CD14-positive monocyte (primary cell): Measurements from ENCODE around the gene TSGA10IP. TPM values are rescaled to one million over a fixed set of nuclear protein-coding genes. Genes with fewer than 3 reads are reported as not detected.
A peak's percentile ranks its signal among the peaks of the same experiment; 100 is the strongest.

Experiments used
- DNase-seq, 3 donors: peaks; one replicate each; pipeline ENCODE4 v3.0.0-alpha.2; 2011 to 2022
- H2AFZ ChIP-seq: 2 replicates; pipeline ENCODE4 v1.6.0; 2012; ENCODE audit warnings: mild to moderate bottlenecking, low read depth, low read length, inconsistent platforms; ENCODE audit not compliant: insufficient read depth, poor library complexity, severe bottlenecking
- H3K27ac ChIP-seq, 2 donors: 1 replicate in 1 of 2; 2 replicates in 1 of 2; pipeline ENCODE4 v1.5.1; 2012 to 2013; ENCODE audit warnings: low read length in 2 of 2, control low read depth in 1 of 2, inconsistent platforms in 1 of 2, low read depth in 1 of 2, mild to moderate bottlenecking in 1 of 2
- H3K27me3 ChIP-seq, 2 donors: one replicate each; pipeline versions ENCODE4 v1.6.0 to v1.6.1; 2011 to 2013; ENCODE audit warnings: low read length in 2 of 2; ENCODE audit not compliant: control insufficient read depth in 2 of 2, insufficient read depth in 2 of 2
- H3K36me3 ChIP-seq, 2 donors: replicated peaks in 1 of 2; 1 replicate in 1 of 2; 2 replicates in 1 of 2; pipeline versions ENCODE4 v1.5.1 to v1.6.1; 2012 to 2013; ENCODE audit warnings: low read length in 2 of 2, control low read depth in 1 of 2, inconsistent platforms in 1 of 2, mild to moderate bottlenecking in 1 of 2; ENCODE audit not compliant: insufficient read depth in 2 of 2, control insufficient read depth in 1 of 2
- H3K4me1 ChIP-seq, 2 donors: 1 replicate in 1 of 2; 2 replicates in 1 of 2; pipeline versions ENCODE4 v1.5.1 to v1.6.1; 2012 to 2013; ENCODE audit warnings: low read length in 2 of 2, control low read depth in 1 of 2, inconsistent platforms in 1 of 2, mild to moderate bottlenecking in 1 of 2, moderate library complexity in 1 of 2; ENCODE audit not compliant: insufficient read depth in 2 of 2, control insufficient read depth in 1 of 2
- H3K4me2 ChIP-seq: replicated peaks from 2 replicates; pipeline ENCODE3; 2012; ENCODE audit warnings: low read length, moderate library complexity, mild to moderate bottlenecking; ENCODE audit not compliant: poor library complexity, severe bottlenecking; ENCODE audit errors: extremely low read depth
- H3K4me3 ChIP-seq, 3 experiments: fragments of 200-600 bp in 1 of 3; sonication (generic) in 1 of 3; replicated peaks in 1 of 3; 1 replicate in 2 of 3; 2 replicates in 1 of 3; pipeline ENCODE4 v1.5.1; 2011 to 2013; ENCODE audit warnings: low read length in 3 of 3, mild to moderate bottlenecking in 3 of 3, control low read depth in 2 of 3, low read depth in 2 of 3, inconsistent platforms in 1 of 3, moderate library complexity in 1 of 3
- H3K79me2 ChIP-seq: 2 replicates; pipeline ENCODE4 v1.6.0; 2012; ENCODE audit warnings: mild to moderate bottlenecking, control low read depth, inconsistent platforms, low read length, moderate library complexity; ENCODE audit not compliant: insufficient read depth
- H3K9ac ChIP-seq: 2 replicates; pipeline ENCODE4 v1.6.0; 2017; ENCODE audit warnings: low read length, mild to moderate bottlenecking; ENCODE audit not compliant: insufficient read depth, poor library complexity, severe bottlenecking
- H3K9me3 ChIP-seq, 2 donors: replicated peaks in 1 of 2; 1 replicate in 1 of 2; 2 replicates in 1 of 2; pipeline versions ENCODE4 v1.5.1 to v1.6.1; 2012 to 2013; ENCODE audit warnings: low read length in 2 of 2, control low read depth in 1 of 2; ENCODE audit not compliant: control insufficient read depth in 1 of 2, insufficient read depth in 1 of 2
- H4K20me1 ChIP-seq: 2 replicates; pipeline ENCODE4 v1.6.0; 2012; ENCODE audit warnings: mild to moderate bottlenecking, low read length, control low read depth, moderate library complexity; ENCODE audit not compliant: insufficient read depth
- H3K27ac Mint-ChIP-seq, 7 donors: one replicate each; pipeline ENCODE4 v1.8.0; 2020; ENCODE audit warnings: mild to moderate bottlenecking in 7 of 7, mixed read lengths in 7 of 7, moderate library complexity in 6 of 7, inconsistent platforms in 2 of 7
- H3K27me3 Mint-ChIP-seq, 3 donors: one replicate each; pipeline ENCODE4 v1.8.0; 2021 to 2022; ENCODE audit warnings: low read depth in 3 of 3, mild to moderate bottlenecking in 3 of 3, mixed read lengths in 3 of 3, moderate library complexity in 3 of 3, inconsistent platforms in 1 of 3
- H3K36me3 Mint-ChIP-seq, 2 donors: one replicate each; pipeline ENCODE4 v1.8.0; 2020; ENCODE audit warnings: mixed read lengths in 2 of 2, inconsistent platforms in 1 of 2, mild to moderate bottlenecking in 1 of 2
- H3K4me1 Mint-ChIP-seq: one replicate; pipeline ENCODE4 v1.8.0; 2020; ENCODE audit warnings: mild to moderate bottlenecking, mixed read lengths
- H3K4me3 Mint-ChIP-seq, 2 donors: one replicate each; pipeline ENCODE4 v1.8.0; 2020; ENCODE audit warnings: mild to moderate bottlenecking in 2 of 2, mixed read lengths in 2 of 2, moderate library complexity in 1 of 2
- H3K9me3 Mint-ChIP-seq, 7 donors: one replicate each; pipeline ENCODE4 v1.8.0; 2020 to 2022; ENCODE audit warnings: mixed read lengths in 7 of 7, mild to moderate bottlenecking in 6 of 7, moderate library complexity in 6 of 7, inconsistent platforms in 2 of 7
- CTCF ChIP-seq: fragments of 200-600 bp; IDR thresholded peaks from one replicate; pipeline ENCODE4 v1.8.0; 2022; ENCODE audit warnings: antibody characterized with exemption, mild to moderate bottlenecking
- WGBS: methylation state at CpG from one replicate; pipeline ENCODE4 v1.1.5; 2013; ENCODE audit warnings: missing lambda C conversion rate; ENCODE audit not compliant: insufficient coverage; 5-methylcytosine and 5-hydroxymethylcytosine counted together
- intact Hi-C, 2 donors: fragments of 100-400 bp; cut with micrococcal nuclease; formaldehyde crosslinking; loops; one replicate each; pipeline versions ENCODE4 v1.15.0 to v1.15.1; 2023
- polyA plus RNA-seq, 3 donors: library from polyadenylated mRNA; depleted of rRNA in 1 of 3; unstranded in 2 of 3; stranded (reverse) in 1 of 3; fragments of 300-500 nt in 2 of 3; fragments of >200 nt in 1 of 3; fragmentation: Illumina TruSeq in 2 of 3; gene quantifications; 1 replicate in 2 of 3; 2 replicates in 1 of 3; pipeline ENCODE4 v1.2.3, GENCODE V29; 2012 to 2021

Gene TSGA10IP
- polyA plus RNA-seq, 3 donors = 0.67 to 0.71 TPM; not detected in 1

DNA sequence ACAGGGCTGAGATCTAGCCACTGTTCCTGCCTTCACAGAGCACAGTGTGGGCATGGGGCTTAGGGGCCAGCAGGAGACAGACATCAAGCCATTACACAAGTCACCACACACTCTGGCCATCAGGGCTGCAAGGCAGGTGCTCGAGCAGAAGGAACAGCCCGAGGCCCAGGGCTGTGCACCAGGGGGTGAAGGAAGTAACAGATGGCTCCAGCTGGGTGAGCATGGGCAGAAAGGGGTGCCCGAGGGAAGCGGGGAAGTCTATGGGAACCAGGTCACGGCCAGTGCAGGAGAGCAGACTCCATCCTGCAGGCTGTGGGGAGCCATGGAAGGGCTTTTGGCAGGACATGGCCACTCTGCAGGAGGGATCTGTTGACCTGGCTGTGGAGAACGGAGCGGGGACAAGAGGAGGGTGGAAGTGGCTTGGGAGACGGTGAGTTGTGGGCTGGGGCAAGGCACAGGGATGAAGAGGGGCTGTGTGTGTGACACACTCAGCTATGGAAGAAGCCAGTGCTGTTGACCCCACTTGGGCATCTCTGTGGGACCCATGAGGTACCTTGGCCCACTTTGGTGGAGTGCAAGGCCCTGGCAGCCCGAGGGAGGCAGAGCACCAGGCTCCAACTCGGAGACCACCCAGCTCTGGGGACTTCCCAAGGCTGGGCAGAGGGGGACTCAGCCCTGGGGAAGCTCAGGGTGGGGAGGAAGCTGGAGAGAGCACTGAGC is 30.0 kb upstream of the TSGA10IP start:
- H3K9ac ChIP-seq = peak overlapping the region; percentile 24
- H3K4me2 ChIP-seq = peak overlapping the region; percentile 68
- peak overlapping the region; percentile 48 to 85 for H3K27ac ChIP-seq
- no peaks in the 10 kb centered on the region for H3K36me3 ChIP-seq
- peak overlapping the region in 1 of 3 experiments; percentile 44 for H3K4me3 ChIP-seq
- TF ChIP-seq CTCF = no peak
- WGBS = 34% methylated on average over 8 of the region's 10 CpGs
- no peaks in the 10 kb centered on the region for H3K27me3 ChIP-seq
- H3K4me1 ChIP-seq = peaks cover 57 to 63% of the 10 kb centered on the region in 2 donors
- peaks cover 0 to 2% (median under 1%) of the 10 kb centered on the region in 3 donors for H3K27me3 Mint-ChIP-seq
- H2AFZ ChIP-seq = no peak overlapping the region
- H3K27ac Mint-ChIP-seq = peak overlapping the region; percentile 25 to 88 (median 83)
- H3K4me1 Mint-ChIP-seq = peaks cover 54% of the 10 kb centered on the region
- peaks cover 31% of the 10 kb centered on the region for H3K79me2 ChIP-seq
- peaks cover 6 to 8% of the 10 kb centered on the region in 2 donors for H3K36me3 Mint-ChIP-seq
- intact Hi-C loops = no loop called here
- peak overlapping the region; percentile 68 to 73 for H3K4me3 Mint-ChIP-seq
- peaks cover 10% of the 10 kb centered on the region for H4K20me1 ChIP-seq
- DNase-seq = no peak
- H3K9me3 ChIP-seq = no peaks in the 10 kb centered on the region
- H3K9me3 Mint-ChIP-seq = no peaks in the 10 kb centered on the region

- H3K27ac Mint-ChIP-seq = peak overlapping the region in 4 of 7 donors; percentile 19 to 84 (median 80)
- peak overlapping the region; percentile 24 for H3K9ac ChIP-seq
Observed at GRCh38 chr11:65915821-65916251, 29.4 kb upstream of the TSGA10IP start.

More at GRCh38 chr11:65915821-65916251, 29.4 kb upstream of the TSGA10IP start:
- Mint-ChIP-seq H3K4me1 (peaks cover 59% of the 10 kb centered on the region), H3K27me3 (peaks cover 0 to 2% (median 0%) of the 10 kb centered on the region in 3 donors), H3K36me3 (peaks cover 6 to 8% of the 10 kb centered on the region in 2 donors), H3K4me3 (peak overlapping the region in 1 of 2 donors; percentile 72), H3K9me3 (no peaks in the 10 kb centered on the region)
- Histone ChIP-seq H3K4me1 (peaks cover 63 to 69% of the 10 kb centered on the region in 2 donors), H3K4me3 (peak overlapping the region in 1 of 3 experiments; percentile 44), H3K9me3 (no peaks in the 10 kb centered on the region), H3K36me3 (no peaks in the 10 kb centered on the region), H3K27ac (peak overlapping the region; percentile 48 to 85), H2AFZ (no peak overlapping the region), H3K4me2 (peak overlapping the region; percentile 68), H3K27me3 (no peaks in the 10 kb centered on the region), H4K20me1 (peaks cover 10% of the 10 kb centered on the region), H3K79me2 (peaks cover 36% of the 10 kb centered on the region)
- intact Hi-C loops = loop anchor here in 1 of 2 donors (1.0 kb wide), 1 partner anchor 14 kb away; no protein-coding TSS in a partner anchor
- DNase-seq = peak; percentile 86 to 96 (median 92)
- TF ChIP-seq CTCF = no peak
- 16% methylated on average over 11 of the region's 13 CpGs for WGBS
